Measurements from ENCODE around the gene AK5.
"Not testable (repeated sequence)": the region's sequence is repeated elsewhere in the genome, so short reads cannot be mapped to it uniquely, and the experiment has no call there.

The AK5 gene

GRCh38 chr1:77283701-77284425 lies 2.0 kb downstream of the AK5 start:
- no peak for DNase-seq (ENCODE audit: low read depth)
- peak overlapping the region; percentile 76 for H3K4me3 ChIP-seq (ENCODE audit: low read depth, low read length)

- H3K4me3 ChIP-seq (ENCODE audit: low read depth, low read length): no peak overlapping the region
- no peak for DNase-seq (ENCODE audit: low read depth)
These were observed 5.7 kb downstream of the AK5 start for GRCh38 chr1:77287535-77287934.

- no peak overlapping the region for H3K4me3 ChIP-seq (ENCODE audit: low read depth, low read length)
- peak; percentile 32 for DNase-seq (ENCODE audit: low read depth)
These were observed 6.5 kb downstream of the AK5 start for GRCh38 chr1:77288275-77288674.

GRCh38 chr1:77290576-77290975 lies 8.8 kb downstream of the AK5 start:
- no peak for DNase-seq (ENCODE audit: low read depth)
- H3K4me3 ChIP-seq (ENCODE audit: low read depth, low read length): no peak overlapping the region

GRCh38 chr1:77292551-77292950 lies 10.7 kb downstream of the AK5 start:
- DNase-seq (ENCODE audit: low read depth): no peak

GRCh38 chr1:77300566-77300965 lies 18.7 kb downstream of the AK5 start:
- H3K4me3 ChIP-seq (ENCODE audit: low read depth, low read length): no peak overlapping the region
- no peak for DNase-seq (ENCODE audit: low read depth)

More at GRCh38 chr1:77292551-77292950, 10.7 kb downstream of the AK5 start:
- H3K4me3 ChIP-seq (ENCODE audit: low read depth, low read length): no peak overlapping the region

GRCh38 chr1:77303387-77303786 lies 21.6 kb downstream of the AK5 start:
- DNase-seq (ENCODE audit: low read depth): no peak
- no peak overlapping the region for H3K4me3 ChIP-seq (ENCODE audit: low read depth, low read length)

GRCh38 chr1:77308889-77309621 lies 27.2 kb downstream of the AK5 start:
- H3K4me3 ChIP-seq (ENCODE audit: low read depth, low read length): no peak overlapping the region

GRCh38 chr1:77310924-77311323 lies 29.1 kb downstream of the AK5 start:
- H3K4me3 ChIP-seq (ENCODE audit: low read depth, low read length): no peak overlapping the region
- no peak for DNase-seq (ENCODE audit: low read depth)

More at GRCh38 chr1:77308889-77309621, 27.2 kb downstream of the AK5 start:
- no peak for DNase-seq (ENCODE audit: low read depth)

- H3K4me3 ChIP-seq (ENCODE audit: low read depth, low read length); DNase-seq (ENCODE audit: low read depth): not testable (repeated sequence)
These were observed 30.5 kb downstream of the AK5 start for GRCh38 chr1:77312364-77312763.

GRCh38 chr1:77313491-77313890 lies 31.7 kb downstream of the AK5 start:
- DNase-seq (ENCODE audit: low read depth): no peak
- H3K4me3 ChIP-seq (ENCODE audit: low read depth, low read length): no peak overlapping the region

- H3K4me3 ChIP-seq (ENCODE audit: low read depth, low read length): no peak overlapping the region
- no peak for DNase-seq (ENCODE audit: low read depth)
These were observed 34.2 kb downstream of the AK5 start for GRCh38 chr1:77316006-77316405.

GRCh38 chr1:77316966-77317365 lies 35.1 kb downstream of the AK5 start:
- no peak for DNase-seq (ENCODE audit: low read depth)
- H3K4me3 ChIP-seq (ENCODE audit: low read depth, low read length): no peak overlapping the region

GRCh38 chr1:77319036-77319705 lies 37.4 kb downstream of the AK5 start:
- no peak overlapping the region for H3K4me3 ChIP-seq (ENCODE audit: low read depth, low read length)
- no peak for DNase-seq (ENCODE audit: low read depth)

- DNase-seq (ENCODE audit: low read depth): peak; percentile 60
- no peak overlapping the region for H3K4me3 ChIP-seq (ENCODE audit: low read depth, low read length)
These were observed 40.5 kb downstream of the AK5 start for GRCh38 chr1:77322061-77322900.

GRCh38 chr1:77333501-77333900 lies 51.7 kb downstream of the AK5 start:
- no peak for DNase-seq (ENCODE audit: low read depth)

GRCh38 chr1:77336729-77337128 lies 54.9 kb downstream of the AK5 start:
- DNase-seq (ENCODE audit: low read depth): no peak
- H3K4me3 ChIP-seq (ENCODE audit: low read depth, low read length): no peak overlapping the region

More at GRCh38 chr1:77333501-77333900, 51.7 kb downstream of the AK5 start:
- H3K4me3 ChIP-seq (ENCODE audit: low read depth, low read length): no peak overlapping the region

GRCh38 chr1:77339326-77339725 lies 57.5 kb downstream of the AK5 start:
- DNase-seq (ENCODE audit: low read depth): no peak
- H3K4me3 ChIP-seq (ENCODE audit: low read depth, low read length): no peak overlapping the region

GRCh38 chr1:77341195-77341594 lies 59.4 kb downstream of the AK5 start:
- no peak for DNase-seq (ENCODE audit: low read depth)
- no peak overlapping the region for H3K4me3 ChIP-seq (ENCODE audit: low read depth, low read length)
